ENCODE measurements around the gene SP140L. TPM values are rescaled to one million over a fixed set of nuclear protein-coding genes. Genes with fewer than 3 reads are reported as not detected.

SP140L gene
- total RNA-seq, 1 experiment from 2014 or later, result 20.3 TPM

DNA sequence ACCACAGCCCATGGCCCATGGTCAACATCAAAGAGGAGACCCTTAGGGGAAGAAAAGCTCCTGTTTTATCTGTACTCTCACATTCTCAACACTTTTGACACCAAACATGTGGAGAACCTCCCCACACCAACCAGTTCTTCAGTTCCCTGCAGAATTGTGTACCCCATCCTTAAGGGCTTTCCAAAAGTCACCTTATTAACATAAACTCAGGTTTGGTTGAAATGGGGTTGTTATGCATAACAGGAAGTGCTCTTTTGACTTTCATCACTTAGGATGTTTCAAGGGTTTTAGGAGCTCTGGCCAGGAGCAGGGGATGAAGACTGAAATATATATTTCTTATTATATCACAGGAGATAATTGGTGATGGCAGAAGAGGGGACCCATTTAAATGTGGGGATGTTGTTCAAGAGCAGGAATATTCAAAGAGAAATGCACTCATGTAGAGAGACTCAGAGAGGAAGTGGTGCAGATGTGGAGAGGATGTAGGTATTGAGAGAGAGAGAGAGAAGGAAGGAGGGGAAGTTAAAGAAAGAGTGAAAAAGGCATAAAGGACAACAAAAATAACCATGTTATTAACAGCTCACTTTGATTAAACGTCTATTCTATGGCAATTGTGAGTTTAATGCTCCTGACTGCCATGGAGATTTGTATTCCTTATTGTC is 35.2 kb downstream of the SP140L start:
- TF ChIP-seq, protein P1, sequence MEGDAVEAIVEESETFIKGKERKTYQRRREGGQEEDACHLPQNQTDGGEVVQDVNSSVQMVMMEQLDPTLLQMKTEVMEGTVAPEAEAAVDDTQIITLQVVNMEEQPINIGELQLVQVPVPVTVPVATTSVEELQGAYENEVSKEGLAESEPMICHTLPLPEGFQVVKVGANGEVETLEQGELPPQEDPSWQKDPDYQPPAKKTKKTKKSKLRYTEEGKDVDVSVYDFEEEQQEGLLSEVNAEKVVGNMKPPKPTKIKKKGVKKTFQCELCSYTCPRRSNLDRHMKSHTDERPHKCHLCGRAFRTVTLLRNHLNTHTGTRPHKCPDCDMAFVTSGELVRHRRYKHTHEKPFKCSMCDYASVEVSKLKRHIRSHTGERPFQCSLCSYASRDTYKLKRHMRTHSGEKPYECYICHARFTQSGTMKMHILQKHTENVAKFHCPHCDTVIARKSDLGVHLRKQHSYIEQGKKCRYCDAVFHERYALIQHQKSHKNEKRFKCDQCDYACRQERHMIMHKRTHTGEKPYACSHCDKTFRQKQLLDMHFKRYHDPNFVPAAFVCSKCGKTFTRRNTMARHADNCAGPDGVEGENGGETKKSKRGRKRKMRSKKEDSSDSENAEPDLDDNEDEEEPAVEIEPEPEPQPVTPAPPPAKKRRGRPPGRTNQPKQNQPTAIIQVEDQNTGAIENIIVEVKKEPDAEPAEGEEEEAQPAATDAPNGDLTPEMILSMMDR (IDR thresholded peaks at IDR 0.05; ENCODE audit: unreplicated experiment), result no peak
- Mint-ChIP-seq H3K27me3 (ENCODE audit: insufficient read depth, unreplicated experiment) (no peaks in the 10 kb centered on the region), H3K27ac (ENCODE audit: low read depth, unreplicated experiment) (no peak overlapping the region), H3K4me3 (ENCODE audit: unreplicated experiment) (no peak overlapping the region), H3K36me3 (ENCODE audit: insufficient read depth, unreplicated experiment) (peaks cover 18% of the 10 kb centered on the region), H3K4me1 (ENCODE audit: insufficient read depth, unreplicated experiment) (no peaks in the 10 kb centered on the region), H3K9me3 (ENCODE audit: unreplicated experiment) (no peaks in the 10 kb centered on the region)
- no peak for DNase-seq (ENCODE audit: unreplicated experiment)
- ChIA-PET POLR2A (no interaction called here), CTCF (no interaction called here)
- no TSS peak for BruUV-seq (replicated peaks)
- intact Hi-C loops (cut with micrococcal nuclease), result no loop called here

- ChIA-PET POLR2A (no interaction called here), CTCF (interaction anchor here (1.0 kb wide), 1 partner anchor 59 kb away, joined by 3 read pairs; no protein-coding TSS in a partner anchor)
- TF ChIP-seq, protein P1 (IDR thresholded peaks at IDR 0.05; ENCODE audit: unreplicated experiment), result no peak
- Mint-ChIP-seq H3K27me3 (ENCODE audit: insufficient read depth, unreplicated experiment) (no peaks in the 10 kb centered on the region), H3K9me3 (ENCODE audit: unreplicated experiment) (no peaks in the 10 kb centered on the region), H3K36me3 (ENCODE audit: insufficient read depth, unreplicated experiment) (peaks cover 29% of the 10 kb centered on the region), H3K4me3 (ENCODE audit: unreplicated experiment) (no peak overlapping the region), H3K4me1 (ENCODE audit: insufficient read depth, unreplicated experiment) (no peaks in the 10 kb centered on the region), H3K27ac (ENCODE audit: low read depth, unreplicated experiment) (no peak overlapping the region)
- intact Hi-C loops (cut with micrococcal nuclease), result no loop called here
- no peak for DNase-seq (ENCODE audit: unreplicated experiment)
- no TSS peak for BruUV-seq (replicated peaks)
Measured at GRCh38 chr2:230382108-230382507, 55.1 kb downstream of the SP140L start.

DNA sequence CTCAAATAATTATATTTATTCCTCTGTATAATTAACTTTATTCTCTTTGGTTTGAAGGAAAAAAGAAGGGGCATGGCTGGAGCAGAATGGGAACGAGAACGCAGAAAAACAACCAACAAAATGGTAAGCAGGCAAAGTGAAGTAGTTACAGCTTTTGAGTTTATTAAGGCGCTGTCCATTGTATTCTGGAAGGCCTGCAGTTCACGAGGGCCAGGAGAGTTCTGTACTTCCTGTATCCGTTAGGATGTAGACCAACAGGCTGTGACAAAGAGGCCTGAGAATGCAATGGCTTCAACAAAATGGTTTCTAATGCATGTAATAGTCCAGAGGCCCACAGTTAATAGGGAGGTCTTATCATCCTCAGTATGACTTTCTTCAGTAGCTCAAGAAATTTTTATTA is 56.5 kb downstream of the SP140L start:
- no peak for DNase-seq (ENCODE audit: unreplicated experiment)
- TF ChIP-seq, protein P1 (IDR thresholded peaks at IDR 0.05; ENCODE audit: unreplicated experiment), result no peak
- Mint-ChIP-seq H3K9me3 (ENCODE audit: unreplicated experiment) (no peaks in the 10 kb centered on the region), H3K4me3 (ENCODE audit: unreplicated experiment) (no peak overlapping the region), H3K27ac (ENCODE audit: low read depth, unreplicated experiment) (no peak overlapping the region), H3K36me3 (ENCODE audit: insufficient read depth, unreplicated experiment) (peaks cover 35% of the 10 kb centered on the region), H3K4me1 (ENCODE audit: insufficient read depth, unreplicated experiment) (no peaks in the 10 kb centered on the region), H3K27me3 (ENCODE audit: insufficient read depth, unreplicated experiment) (no peaks in the 10 kb centered on the region)
- intact Hi-C loops (cut with micrococcal nuclease), result no loop called here
- CTCF ChIA-PET, result no interaction called here
- POLR2A ChIA-PET, result no interaction called here
- no TSS peak for BruUV-seq (replicated peaks)

- intact Hi-C loops (cut with micrococcal nuclease), result no loop called here
Measured at GRCh38 chr2:230384986-230385385, 58.0 kb downstream of the SP140L start.

More at GRCh38 chr2:230384986-230385385, 58.0 kb downstream of the SP140L start:
- CTCF ChIA-PET, result no interaction called here
- Mint-ChIP-seq H3K4me1 (ENCODE audit: insufficient read depth, unreplicated experiment) (no peaks in the 10 kb centered on the region), H3K36me3 (ENCODE audit: insufficient read depth, unreplicated experiment) (peaks cover 40% of the 10 kb centered on the region), H3K4me3 (ENCODE audit: unreplicated experiment) (no peak overlapping the region), H3K27ac (ENCODE audit: low read depth, unreplicated experiment) (no peak overlapping the region), H3K9me3 (ENCODE audit: unreplicated experiment) (no peaks in the 10 kb centered on the region), H3K27me3 (ENCODE audit: insufficient read depth, unreplicated experiment) (no peaks in the 10 kb centered on the region)
- no TSS peak for BruUV-seq (replicated peaks)
- no peak for DNase-seq (ENCODE audit: unreplicated experiment)
- TF ChIP-seq, protein P1 (IDR thresholded peaks at IDR 0.05; ENCODE audit: unreplicated experiment), result no peak
- POLR2A ChIA-PET, result interaction anchor here (0.7 kb wide), 1 partner anchor 610 kb away, joined by 3 read pairs; no protein-coding TSS in a partner anchor
